ENCODE measurements around the gene A4GALT. TPM values are rescaled to one million over a fixed set of nuclear protein-coding genes. Genes with fewer than 3 reads are reported as not detected.

Gene A4GALT
- total and polyA plus RNA-seq, 2 experiments from 2014 or later, result 2.2 to 4.4 TPM

- H3K4me3 ChIP-seq, result no peak overlapping the region
- H2AFZ ChIP-seq, result no peak overlapping the region
- TF ChIP-seq EZH2phosphoT487 (IDR thresholded peaks at IDR 0.05; ENCODE audit: low read depth, severe bottlenecking, unreplicated experiment), result no peak
- TF ChIP-seq EZH2 (IDR thresholded peaks at IDR 0.05; ENCODE audit: borderline replicate concordance), result no peak
- no peak for TF ChIP-seq CTCF (IDR thresholded peaks at IDR 0.05; ENCODE audit: poor library complexity)
- whole genome bisulfite sequencing (ENCODE audit: low lambda C conversion rate, missing lambda C conversion rate), result 47% methylated on average over 8 of the region's 8 CpGs
- no peak overlapping the region for H3K4me2 ChIP-seq
- H3K9me2 ChIP-seq (replicated peaks; ENCODE audit: insufficient read depth), result no peaks in the 10 kb centered on the region
- H3K9me3 ChIP-seq (ENCODE audit: low read depth), result no peaks in the 10 kb centered on the region
- no peaks in the 10 kb centered on the region for H4K20me1 ChIP-seq (ENCODE audit: insufficient read depth, poor library complexity, severe bottlenecking)
- H3K36me3 ChIP-seq (replicated peaks; ENCODE audit: insufficient read depth, low read depth), result no peaks in the 10 kb centered on the region
- DNase-seq (ENCODE audit: low spot score), result no peak
- peaks cover 13% of the 10 kb centered on the region for H3K4me1 ChIP-seq (ENCODE audit: insufficient read depth)
- no peaks in the 10 kb centered on the region for H3K79me2 ChIP-seq
- H3K27me3 ChIP-seq, result peaks cover 33% of the 10 kb centered on the region
- H3K27ac ChIP-seq, result no peak overlapping the region
These were observed 3.3 kb downstream of the A4GALT start for GRCh38 chr22:42717197-42717928.

DNA sequence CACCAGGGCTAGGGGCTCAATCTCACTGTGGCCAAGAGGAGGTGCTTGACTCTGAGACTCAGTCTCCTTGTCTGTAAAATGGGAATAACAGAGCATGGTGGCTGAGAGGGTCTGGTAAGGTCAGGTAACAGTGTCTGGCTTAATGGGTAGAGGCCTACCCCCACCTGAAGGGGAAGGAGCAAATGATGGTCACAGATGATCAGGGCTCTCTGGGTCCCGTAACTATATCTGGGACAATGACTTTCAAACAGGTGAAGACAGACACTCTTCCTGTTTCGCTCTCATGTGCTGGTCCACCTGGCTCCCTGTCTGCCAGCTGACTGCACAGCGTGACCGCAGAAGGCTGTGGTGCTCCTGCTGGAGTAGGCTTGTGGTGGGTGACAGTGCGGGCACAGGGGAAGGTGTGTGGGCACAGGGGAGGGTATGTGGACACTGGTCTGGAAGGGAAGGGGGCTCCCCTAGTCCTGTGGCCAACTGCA, 4.0 kb downstream of the A4GALT start:
- H3K36me3 ChIP-seq (replicated peaks; ENCODE audit: insufficient read depth, low read depth), result no peaks in the 10 kb centered on the region
- no peaks in the 10 kb centered on the region for H3K9me3 ChIP-seq (ENCODE audit: low read depth)
- no peak for TF ChIP-seq CTCF (IDR thresholded peaks at IDR 0.05; ENCODE audit: poor library complexity)
- TF ChIP-seq EZH2 (IDR thresholded peaks at IDR 0.05; ENCODE audit: borderline replicate concordance), result no peak
- no peak for TF ChIP-seq EZH2phosphoT487 (IDR thresholded peaks at IDR 0.05; ENCODE audit: low read depth, severe bottlenecking, unreplicated experiment)
- no peaks in the 10 kb centered on the region for H3K79me2 ChIP-seq
- DNase-seq (ENCODE audit: low spot score), result no peak
- H3K9me2 ChIP-seq (replicated peaks; ENCODE audit: insufficient read depth), result no peaks in the 10 kb centered on the region
- no peak overlapping the region for H3K4me2 ChIP-seq
- H3K27ac ChIP-seq, result no peak overlapping the region
- H3K27me3 ChIP-seq, result peaks cover 30% of the 10 kb centered on the region
- no peaks in the 10 kb centered on the region for H4K20me1 ChIP-seq (ENCODE audit: insufficient read depth, poor library complexity, severe bottlenecking)
- H2AFZ ChIP-seq, result no peak overlapping the region
- WGBS (ENCODE audit: low lambda C conversion rate, missing lambda C conversion rate), result 93% methylated on average over 5 of the region's 5 CpGs
- no peak overlapping the region for H3K4me3 ChIP-seq
- peaks cover 13% of the 10 kb centered on the region for H3K4me1 ChIP-seq (ENCODE audit: insufficient read depth)

GRCh38 chr22:42716221-42716620, 4.4 kb downstream of the A4GALT start:
- 85% methylated on average over 6 of the region's 6 CpGs for WGBS (ENCODE audit: low lambda C conversion rate, missing lambda C conversion rate)
- peaks cover 11% of the 10 kb centered on the region for H3K4me1 ChIP-seq (ENCODE audit: insufficient read depth)
- H3K9me3 ChIP-seq (ENCODE audit: low read depth), result no peaks in the 10 kb centered on the region
- H3K4me2 ChIP-seq, result no peak overlapping the region
- H3K4me3 ChIP-seq, result no peak overlapping the region
- DNase-seq (ENCODE audit: low spot score), result no peak
- H3K27ac ChIP-seq, result no peak overlapping the region
- no peaks in the 10 kb centered on the region for H3K79me2 ChIP-seq
- TF ChIP-seq EZH2phosphoT487 (IDR thresholded peaks at IDR 0.05; ENCODE audit: low read depth, severe bottlenecking, unreplicated experiment) (no peak), EZH2 (IDR thresholded peaks at IDR 0.05; ENCODE audit: borderline replicate concordance) (no peak), CTCF (IDR thresholded peaks at IDR 0.05; ENCODE audit: poor library complexity) (no peak)
- H3K36me3 ChIP-seq (replicated peaks; ENCODE audit: insufficient read depth, low read depth), result no peaks in the 10 kb centered on the region
- no peaks in the 10 kb centered on the region for H4K20me1 ChIP-seq (ENCODE audit: insufficient read depth, poor library complexity, severe bottlenecking)
- H3K9me2 ChIP-seq (replicated peaks; ENCODE audit: insufficient read depth), result no peaks in the 10 kb centered on the region
- H2AFZ ChIP-seq, result no peak overlapping the region
- peaks cover 25% of the 10 kb centered on the region for H3K27me3 ChIP-seq

All from hepatocyte (in vitro differentiated cells).